OCI-LY7 (cell line): ENCODE results near the gene PIP4K2A. TPM values are rescaled to one million over a fixed set of nuclear protein-coding genes. Genes with fewer than 3 reads are reported as not detected.

Experiments
- BruUV-seq: library from RNA; stranded (reverse); fragments of 400-500 nt; replicated peaks from 2 replicates; lab custom pipeline; 2021; lab: Mats Ljungman, UMichigan
- CTCF ChIA-PET: fragments of 300-600 bp; sonication (Branson Sonifier 250); formaldehyde crosslinking; loops from one replicate; lab custom pipeline; 2022; ENCODE audit warnings: antibody characterized with exemption; ENCODE audit not compliant: unreplicated experiment; lab: Charles Lee
- POLR2A ChIA-PET: fragments of 300-600 bp; sonication (Branson Sonifier 250); formaldehyde crosslinking; loops from one replicate; lab custom pipeline; 2022; ENCODE audit warnings: antibody characterized with exemption; lab: Charles Lee
- DNase-seq: peaks from one replicate; pipeline ENCODE4 v3.0.0-alpha.2; 2015; ENCODE audit warnings: low spot score
- H2AFZ ChIP-seq: fragments of 200-600 bp; sonication (generic), shearing (Covaris generic); 2 replicates; pipeline ENCODE4 v1.6.1; 2014; ENCODE audit warnings: mild to moderate bottlenecking, antibody characterized with exemption, low read length, moderate library complexity
- H3K27ac ChIP-seq: fragments of 200-600 bp; sonication (generic); 2 replicates; pipeline ENCODE4 v1.5.1; 2014; ENCODE audit warnings: mixed run types, low read depth, mild to moderate bottlenecking, moderate library complexity, low read length, inconsistent platforms; ENCODE audit not compliant: poor library complexity, severe bottlenecking
- H3K36me3 ChIP-seq: fragments of 200-600 bp; sonication (generic); 2 replicates; pipeline ENCODE4 v1.6.1; 2014; ENCODE audit warnings: mild to moderate bottlenecking, antibody characterized with exemption, low read length, moderate library complexity, mixed read lengths; ENCODE audit not compliant: insufficient read depth
- H3K4me1 ChIP-seq: fragments of 200-600 bp; sonication (generic); 2 replicates; pipeline ENCODE4 v1.5.1; 2014; ENCODE audit warnings: mild to moderate bottlenecking, low read length; ENCODE audit not compliant: insufficient read depth, poor library complexity, severe bottlenecking
- H3K4me2 ChIP-seq: fragments of 200-600 bp; sonication (generic); 2 replicates; pipeline ENCODE4 v1.6.1; 2014; ENCODE audit warnings: mild to moderate bottlenecking, low read length
- H3K4me3 ChIP-seq: fragments of 200-600 bp; sonication (generic); 2 replicates; pipeline ENCODE4 v1.5.1; 2014; ENCODE audit warnings: mild to moderate bottlenecking, low read depth, low read length; ENCODE audit not compliant: poor library complexity, severe bottlenecking
- H3K79me2 ChIP-seq: fragments of 200-600 bp; sonication (generic); 2 replicates; pipeline ENCODE4 v1.6.1; 2016; ENCODE audit warnings: low read depth, mild to moderate bottlenecking, low read length, moderate library complexity, mixed read lengths; ENCODE audit not compliant: insufficient read depth
- H3K9me2 ChIP-seq: fragments of 200-600 bp; sonication (generic); 2 replicates; pipeline ENCODE4 v1.6.1; 2016; ENCODE audit warnings: mild to moderate bottlenecking, low read length, mixed read lengths; ENCODE audit not compliant: insufficient read depth
- H3K9me3 ChIP-seq: fragments of 200-600 bp; sonication (generic); 2 replicates; pipeline ENCODE4 v1.6.1; 2014; ENCODE audit warnings: mild to moderate bottlenecking, mixed run types, low read length, mixed read lengths
- H4K20me1 ChIP-seq: fragments of 200-600 bp; sonication (generic); 2 replicates; pipeline ENCODE4 v1.6.1; 2014; ENCODE audit warnings: mild to moderate bottlenecking, antibody characterized with exemption, low read length, moderate library complexity, mixed read lengths; ENCODE audit not compliant: insufficient read depth
- CTCF ChIP-seq: fragments of 200-600 bp; sonication (generic); conservative IDR thresholded peaks from 2 replicates; pipeline ENCODE4 v1.5.1; 2014; ENCODE audit warnings: mild to moderate bottlenecking, antibody characterized with exemption, low read length, moderate library complexity, mixed read lengths
- EZH2phosphoT487 ChIP-seq: fragments of 200-600 bp; sonication (generic); IDR thresholded peaks from 2 replicates; pipeline ENCODE4 v1.6.1; 2018; ENCODE audit warnings: low read depth, borderline replicate concordance, mild to moderate bottlenecking, mixed run types, antibody characterized with exemption, low read length, moderate library complexity, mixed read lengths
- intact Hi-C: fragments of 100-400 bp; cut with micrococcal nuclease; formaldehyde crosslinking; loops from one replicate; pipeline ENCODE4 v1.10.0; 2022; ENCODE audit not compliant: unreplicated experiment
- total RNA-seq, 2 experiments: library from RNA; depleted of rRNA in 1 of 2; stranded (reverse); fragments of >200 nt in 1 of 2; shearing (Covaris generic) in 1 of 2; gene quantifications; 2 replicates each; pipeline ENCODE4 v1.2.3, GENCODE V29; 2014 to 2022

PIP4K2A gene
- total RNA-seq, 2 experiments from 2014 or later, result 32.5 to 42.6 TPM

GRCh38 chr10:22690614-22691431 lies 23.6 kb downstream of the PIP4K2A start:
- no peaks in the 10 kb centered on the region for H3K36me3 ChIP-seq
- H3K9me3 ChIP-seq, result no peaks in the 10 kb centered on the region
- no peak for DNase-seq
- H3K4me3 ChIP-seq, result no peak overlapping the region
- CTCF ChIA-PET, result no interaction called here
- intact Hi-C loops, result no loop called here
- H3K79me2 ChIP-seq, result peaks cover 16% of the 10 kb centered on the region
- H2AFZ ChIP-seq, result no peak overlapping the region
- POLR2A ChIA-PET, result interaction anchor here (0.6 kb wide), 1 partner anchor 20 kb away, joined by 3 read pairs; no protein-coding TSS in a partner anchor
- no TSS peak for BruUV-seq
- no peak overlapping the region for H3K27ac ChIP-seq
- H3K9me2 ChIP-seq, result no peaks in the 10 kb centered on the region
- no peak for TF ChIP-seq EZH2phosphoT487
- TF ChIP-seq CTCF, result no peak
- H3K4me2 ChIP-seq, result no peak overlapping the region
- peaks cover 6% of the 10 kb centered on the region; the same call in 1 of the 2 replicates for H4K20me1 ChIP-seq
- no peaks in the 10 kb centered on the region for H3K4me1 ChIP-seq

DNA sequence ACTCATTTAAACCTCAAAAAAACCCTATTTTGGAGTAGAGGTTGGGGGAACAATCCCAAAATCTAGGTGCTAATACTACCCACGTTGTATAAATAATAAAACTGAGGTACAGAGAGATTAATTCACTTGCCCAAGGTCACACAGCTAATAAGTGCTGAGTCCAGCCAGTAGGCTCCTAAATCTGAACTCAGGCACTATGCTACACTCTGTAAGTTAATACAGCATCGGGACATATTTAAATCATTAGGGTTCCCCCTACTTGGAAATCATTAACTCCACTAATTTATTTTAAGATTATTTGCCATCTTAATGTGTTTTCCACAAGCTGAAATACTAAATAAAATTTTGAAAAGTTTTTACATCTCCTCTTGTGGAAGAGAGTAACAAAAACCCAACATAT lies 24.2 kb downstream of the PIP4K2A start:
- intact Hi-C loops, result no loop called here
- POLR2A ChIA-PET, result no interaction called here
- Histone ChIP-seq H3K9me3 (no peaks in the 10 kb centered on the region), H3K4me1 (no peaks in the 10 kb centered on the region), H2AFZ (no peak overlapping the region), H3K27ac (no peak overlapping the region), H3K4me3 (no peak overlapping the region), H3K36me3 (no peaks in the 10 kb centered on the region), H3K4me2 (no peak overlapping the region), H4K20me1 (peaks cover 6% of the 10 kb centered on the region; the same call in 1 of the 2 replicates), H3K79me2 (peaks cover 13% of the 10 kb centered on the region), H3K9me2 (no peaks in the 10 kb centered on the region)
- CTCF ChIA-PET, result no interaction called here
- DNase-seq, result no peak
- no TSS peak for BruUV-seq
- TF ChIP-seq EZH2phosphoT487 (no peak), CTCF (no peak)

- no peak for DNase-seq
These were observed 28.0 kb downstream of the PIP4K2A start for GRCh38 chr10:22686347-22686746.

More at GRCh38 chr10:22686347-22686746, 28.0 kb downstream of the PIP4K2A start:
- ChIA-PET CTCF (no interaction called here), POLR2A (no interaction called here)
- H3K36me3 ChIP-seq, result no peaks in the 10 kb centered on the region
- no peak overlapping the region for H3K4me2 ChIP-seq
- no peaks in the 10 kb centered on the region for H3K9me3 ChIP-seq
- no peaks in the 10 kb centered on the region for H3K9me2 ChIP-seq
- peaks cover 21% of the 10 kb centered on the region for H3K4me1 ChIP-seq
- peaks cover 4% of the 10 kb centered on the region for H3K79me2 ChIP-seq
- H2AFZ ChIP-seq, result no peak overlapping the region
- no peak overlapping the region for H3K4me3 ChIP-seq
- no TSS peak for BruUV-seq
- intact Hi-C loops, result no loop called here
- H3K27ac ChIP-seq, result no peak overlapping the region
- no peak for TF ChIP-seq CTCF
- no peak for TF ChIP-seq EZH2phosphoT487
- no peaks in the 10 kb centered on the region; the same call in 1 of the 2 replicates for H4K20me1 ChIP-seq
